ENCODE measurements around the gene COL6A1.

Gene COL6A1

GRCh38 chr21:45992301-45993209 is 11.0 kb downstream of the COL6A1 start:
- Histone ChIP-seq H3K9me3 (ENCODE audit: severe bottlenecking) (no peaks in the 10 kb centered on the region), H3K4me3 (ENCODE audit: low read depth, low read length) (no peak overlapping the region), H3K27me3 (ENCODE audit: insufficient read depth, low read depth, severe bottlenecking) (no peaks in the 10 kb centered on the region), H3K36me3 (0 out of 2 replicates have a peak, but pooled peaks cover 4% of the 10 kb centered on the region), H3K27ac (no peak overlapping the region)
- DNase-seq: peak; percentile 8
- no peak for TF ChIP-seq CTCF (IDR thresholded peaks at IDR 0.05; ENCODE audit: low read depth, low read length)

GRCh38 chr21:45993210-45994085 is 11.9 kb downstream of the COL6A1 start:
- peak; percentile 14 for DNase-seq
- Histone ChIP-seq H3K4me3 (ENCODE audit: low read depth, low read length) (no peak overlapping the region), H3K36me3 (peaks cover 4% of the 10 kb centered on the region; the same call in 1 of the 2 replicates), H3K9me3 (ENCODE audit: severe bottlenecking) (no peaks in the 10 kb centered on the region), H3K27ac (no peak overlapping the region; the same call in 1 of the 2 replicates), H3K27me3 (ENCODE audit: insufficient read depth, low read depth, severe bottlenecking) (no peaks in the 10 kb centered on the region)
- no peak for TF ChIP-seq CTCF (IDR thresholded peaks at IDR 0.05; ENCODE audit: low read depth, low read length)

GRCh38 chr21:45994086-45994661 is 12.6 kb downstream of the COL6A1 start:
- no peaks in the 10 kb centered on the region for H3K27me3 ChIP-seq (ENCODE audit: insufficient read depth, low read depth, severe bottlenecking)
- no peak for TF ChIP-seq CTCF (IDR thresholded peaks at IDR 0.05; ENCODE audit: low read depth, low read length)

GRCh38 chr21:45994759-45995685 is 13.5 kb downstream of the COL6A1 start:
- peak; percentile 62 for DNase-seq
- TF ChIP-seq CTCF (IDR thresholded peaks at IDR 0.05; ENCODE audit: low read depth, low read length): no peak
- Histone ChIP-seq H3K36me3 (peaks cover 8% of the 10 kb centered on the region), H3K27ac (peak overlapping the region; percentile 9; the same call in 1 of the 2 replicates), H3K4me3 (ENCODE audit: low read depth, low read length) (no peak overlapping the region), H3K9me3 (ENCODE audit: severe bottlenecking) (no peaks in the 10 kb centered on the region), H3K27me3 (ENCODE audit: insufficient read depth, low read depth, severe bottlenecking) (no peaks in the 10 kb centered on the region)

More at GRCh38 chr21:45994086-45994661, 12.6 kb downstream of the COL6A1 start:
- no peaks in the 10 kb centered on the region for H3K9me3 ChIP-seq (ENCODE audit: severe bottlenecking)
- peaks cover 8% of the 10 kb centered on the region for H3K36me3 ChIP-seq
- no peak overlapping the region for H3K4me3 ChIP-seq (ENCODE audit: low read depth, low read length)
- peak; percentile 9 for DNase-seq
- H3K27ac ChIP-seq: no peak overlapping the region

Measured in WERI-Rb-1 (cell line).